Measurements from ENCODE around the gene BICRAL.
A peak's percentile ranks its signal among the peaks of the same experiment; 100 is the strongest.
"Not testable (repeated sequence)": the region's sequence is repeated elsewhere in the genome, so short reads cannot be mapped to it uniquely, and the experiment has no call there.

Gene BICRAL

GRCh38 chr6:42781796-42782688 is at the start of gene BICRAL:
TSS of gene BICRAL (plus strand) at chr6:42782052. CDS start at chr6:42822023, 39,971 bp downstream.
- DNase-seq (ENCODE audit: low spot score), result peak; percentile 71

DNA sequence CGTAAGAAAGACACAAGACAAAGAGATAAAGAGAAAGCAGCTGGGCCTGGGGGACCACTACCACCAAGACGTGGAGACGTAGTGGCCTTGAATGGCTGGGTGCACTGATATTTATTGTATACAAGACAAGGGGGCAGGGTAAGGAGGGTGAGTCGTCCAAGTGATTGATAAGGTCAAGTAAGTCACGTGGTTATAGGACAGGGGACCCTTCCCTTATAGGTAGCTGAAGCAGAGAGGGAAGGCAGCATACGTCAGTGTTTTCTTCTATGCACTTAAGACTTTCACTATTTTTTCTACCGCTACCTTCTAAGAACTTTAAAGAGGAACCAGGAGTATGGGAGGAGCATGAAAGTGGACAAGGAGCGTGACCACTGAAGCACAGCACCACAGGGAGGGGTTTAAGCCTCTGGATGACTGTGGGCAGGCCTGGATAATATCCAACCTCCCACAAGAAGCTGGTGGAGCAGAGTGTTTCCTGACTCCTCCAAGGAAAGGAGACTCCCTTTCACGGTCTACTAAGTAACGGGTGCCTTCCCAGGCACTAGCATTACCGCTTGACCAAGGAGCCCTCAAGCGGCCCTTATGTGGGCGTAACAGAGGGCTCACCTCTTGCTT is 47.9 kb upstream of the BICRAL start:
- DNase-seq (ENCODE audit: low spot score), result not testable (repeated sequence)

DNA sequence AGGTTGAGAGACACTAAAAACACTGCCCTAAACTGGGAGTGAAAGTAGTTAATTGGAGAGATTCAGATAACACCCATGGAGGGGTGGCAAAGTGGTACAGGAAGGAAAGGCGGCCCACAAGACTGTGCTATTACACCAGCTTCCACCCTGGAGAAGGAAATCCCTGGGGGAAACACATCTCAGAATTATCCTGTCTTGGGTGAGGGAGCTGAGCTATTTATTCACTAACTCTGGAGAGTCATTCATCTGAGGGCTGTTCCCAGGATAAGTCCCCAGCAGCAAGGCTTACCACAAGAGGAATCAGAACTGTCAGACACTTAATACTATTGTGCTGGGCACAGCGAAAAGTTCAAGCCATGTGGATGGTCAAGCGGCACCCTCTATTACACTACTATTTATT is 45.9 kb upstream of the BICRAL start:
- DNase-seq (ENCODE audit: low spot score), result no peak

- peak; percentile 42 for DNase-seq (ENCODE audit: low spot score)
These were observed 41.1 kb upstream of the BICRAL start for GRCh38 chr6:42740725-42741124.

DNA sequence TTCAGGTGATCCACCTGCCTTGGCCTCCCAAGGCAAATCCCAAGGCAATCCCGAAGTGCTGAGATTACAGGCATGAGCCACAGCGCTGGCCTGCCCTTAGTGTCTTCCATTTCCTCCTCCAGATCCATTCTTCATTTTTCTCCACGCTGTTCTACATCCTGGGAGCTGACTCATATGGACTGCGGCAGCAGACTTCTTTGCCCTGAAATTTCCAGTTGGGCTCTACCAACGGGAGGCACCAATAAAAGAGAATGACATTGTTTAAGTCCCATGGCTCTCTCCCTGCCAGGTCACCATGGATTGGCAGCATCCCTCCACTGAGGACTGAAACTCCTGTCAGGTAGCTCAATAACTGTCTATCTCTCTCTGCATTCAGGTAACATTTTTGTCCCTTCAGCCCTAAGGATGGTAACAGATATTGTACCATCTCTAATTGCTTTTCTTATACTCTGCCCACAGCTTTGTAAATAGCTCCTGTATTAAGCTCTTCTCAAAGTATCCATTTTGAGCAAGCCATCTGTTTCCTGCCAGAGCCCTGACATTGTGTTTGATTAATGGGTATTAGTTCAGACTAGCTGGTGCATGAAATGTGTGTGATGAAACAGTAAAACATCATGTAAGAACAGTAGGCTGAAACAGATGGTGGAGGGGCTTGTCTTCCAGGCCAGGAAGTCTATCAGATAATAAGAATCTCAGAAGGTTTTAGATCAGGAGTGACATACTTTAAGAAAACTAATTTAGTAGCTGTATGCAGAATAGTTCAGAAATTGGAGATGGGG is 39.5 kb upstream of the BICRAL start:
- DNase-seq (ENCODE audit: low spot score), result no peak

GRCh38 chr6:42744351-42744893 is 37.4 kb upstream of the BICRAL start:
- DNase-seq (ENCODE audit: low spot score), result no peak

GRCh38 chr6:42745083-42745639 is 36.7 kb upstream of the BICRAL start:
- DNase-seq (ENCODE audit: low spot score), result peak; percentile 23

DNA sequence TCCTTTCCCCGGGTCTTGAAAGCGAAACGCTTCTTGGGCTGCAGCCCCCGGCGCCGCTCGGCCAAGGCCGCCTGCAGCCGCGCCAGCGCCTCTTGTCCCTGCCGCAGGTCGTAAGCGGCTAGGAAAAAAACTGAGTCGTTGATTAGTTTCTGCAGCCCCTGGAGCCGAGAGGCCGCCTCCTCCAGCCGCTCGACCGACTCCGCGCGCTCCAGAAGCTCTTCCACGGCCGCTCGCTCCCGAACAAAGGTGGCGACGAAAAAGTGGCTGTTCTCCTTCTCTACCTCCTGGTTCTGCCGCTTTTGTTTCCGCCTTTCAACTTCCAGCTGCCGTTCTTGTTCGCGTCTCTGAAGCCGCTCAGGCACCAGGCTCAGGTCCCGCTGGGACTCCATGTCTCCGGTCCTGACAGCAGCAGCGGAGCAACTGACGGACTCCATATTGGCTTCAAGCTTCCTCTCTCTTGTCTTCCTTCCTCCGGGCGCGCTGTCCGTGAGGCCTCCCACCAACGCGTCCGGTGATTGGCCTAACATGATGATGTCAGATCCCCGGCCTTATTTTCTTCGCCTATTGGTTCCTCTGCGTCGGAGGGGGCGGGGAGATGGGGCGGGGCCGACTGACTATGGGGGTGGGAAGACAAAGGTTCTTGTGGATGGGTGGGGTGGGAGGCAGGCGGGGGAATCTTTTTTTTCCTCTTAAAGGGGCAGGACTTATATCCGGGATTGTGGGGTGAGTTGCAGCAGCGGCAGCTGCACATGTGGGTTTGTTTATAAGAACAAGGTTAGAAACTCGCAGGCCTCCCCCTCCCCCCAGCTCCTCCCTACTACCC is 36.0 kb upstream of the BICRAL start, which contains the start of gene TBCC:
Gene TBCC, minus strand, starts transcription at position 464 of the 823 bp plus-strand sequence. Its CDS starts 30 bp downstream, at position 434.
- DNase-seq (ENCODE audit: low spot score), result peak; percentile 98

- peak; percentile 91 for DNase-seq (ENCODE audit: low spot score)
These were observed 35.1 kb upstream of the BICRAL start for GRCh38 chr6:42746463-42747391.

- no peak for DNase-seq (ENCODE audit: low spot score)
These were observed 33.5 kb upstream of the BICRAL start for GRCh38 chr6:42748203-42748898.

- DNase-seq (ENCODE audit: low spot score), result no peak
These were observed 30.8 kb upstream of the BICRAL start for GRCh38 chr6:42751055-42751454.

GRCh38 chr6:42754759-42755158 is 27.1 kb upstream of the BICRAL start:
- no peak for DNase-seq (ENCODE audit: low spot score)

- DNase-seq (ENCODE audit: low spot score), result no peak
These were observed 25.1 kb upstream of the BICRAL start for GRCh38 chr6:42756722-42757121.

DNA sequence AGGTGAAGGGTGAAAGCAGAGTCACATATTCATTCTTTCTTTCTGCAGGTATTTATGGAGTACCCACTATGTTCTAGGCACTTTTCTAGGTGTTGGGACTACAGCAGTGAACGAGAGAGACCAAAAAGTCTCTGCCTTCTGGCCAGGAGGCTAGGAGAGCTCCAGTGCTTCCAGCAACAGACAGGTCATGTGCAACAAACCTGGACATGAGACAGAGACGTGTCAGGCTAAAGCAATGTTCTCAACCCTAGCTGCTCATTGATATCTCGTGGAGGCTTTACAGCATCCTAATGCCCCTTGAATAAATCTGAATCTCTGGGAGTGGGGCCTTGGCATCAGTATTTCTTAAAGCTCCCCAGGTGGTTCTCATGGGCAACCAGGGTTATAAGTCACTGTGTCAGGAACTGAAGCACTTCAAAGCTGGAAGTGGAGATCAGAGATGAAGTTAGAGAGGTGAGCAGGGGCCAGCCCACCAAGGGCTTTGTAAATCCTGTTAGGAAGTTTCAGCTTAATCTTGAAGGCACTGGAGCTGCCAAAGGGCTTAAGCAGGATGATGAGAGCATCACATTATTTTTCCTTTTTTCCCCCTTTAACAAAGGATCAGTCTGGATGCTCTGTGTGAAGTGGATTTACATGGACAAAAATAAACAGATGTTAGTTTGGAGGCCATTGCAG is 23.0 kb upstream of the BICRAL start:
- no peak for DNase-seq (ENCODE audit: low spot score)

GRCh38 chr6:42761287-42762067 is 20.4 kb upstream of the BICRAL start:
- DNase-seq (ENCODE audit: low spot score), result no peak

DNA sequence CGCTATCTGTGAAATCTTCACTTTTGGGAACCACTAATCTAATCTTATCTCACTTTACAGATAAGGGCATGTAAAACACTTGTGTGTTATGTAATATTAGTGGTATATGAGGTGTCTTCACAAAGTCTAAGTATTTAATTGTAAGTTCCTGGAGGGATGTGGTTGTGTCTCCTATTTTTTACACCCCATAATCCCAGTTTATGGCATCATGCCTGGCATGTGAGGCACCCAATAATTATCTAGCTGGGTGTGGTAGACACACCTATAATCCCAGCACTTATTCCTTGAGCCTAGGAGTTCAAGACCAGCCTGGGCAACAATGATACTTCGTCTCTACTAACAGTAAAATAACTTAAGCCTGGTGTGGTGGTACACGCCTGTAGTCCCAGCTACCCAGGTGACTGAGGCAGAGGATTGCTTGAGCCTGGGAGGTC is 19.4 kb upstream of the BICRAL start:
- DNase-seq (ENCODE audit: low spot score), result no peak

DNA sequence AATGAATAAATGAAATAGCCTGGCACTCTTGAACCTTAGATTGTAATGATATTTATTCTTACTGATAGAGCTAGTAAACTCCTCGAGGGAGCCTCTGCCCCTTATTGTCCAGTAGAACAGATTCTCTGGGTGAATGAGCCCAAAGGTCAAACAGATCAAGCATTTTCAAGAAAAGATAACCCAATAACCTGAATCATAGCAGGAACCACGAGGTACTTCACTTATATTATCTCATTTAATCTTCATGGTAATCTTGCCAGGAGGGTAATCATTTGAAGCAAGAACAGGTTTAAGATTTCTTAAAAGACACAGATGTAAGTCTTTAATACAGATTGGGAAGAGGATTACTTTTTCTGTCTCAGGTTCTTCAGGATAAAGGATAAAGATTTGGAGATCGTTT is 18.9 kb upstream of the BICRAL start:
- DNase-seq (ENCODE audit: low spot score), result no peak
